ENCODE data around the gene LYST. TPM values are rescaled to one million over a fixed set of nuclear protein-coding genes. Genes with fewer than 3 reads are reported as not detected.

Gene LYST
- total and polyA plus RNA-seq, 2 donors (not counting 1 experiment from before 2014, with no cell fraction given) = 7.5 to 50.2 TPM

DNA sequence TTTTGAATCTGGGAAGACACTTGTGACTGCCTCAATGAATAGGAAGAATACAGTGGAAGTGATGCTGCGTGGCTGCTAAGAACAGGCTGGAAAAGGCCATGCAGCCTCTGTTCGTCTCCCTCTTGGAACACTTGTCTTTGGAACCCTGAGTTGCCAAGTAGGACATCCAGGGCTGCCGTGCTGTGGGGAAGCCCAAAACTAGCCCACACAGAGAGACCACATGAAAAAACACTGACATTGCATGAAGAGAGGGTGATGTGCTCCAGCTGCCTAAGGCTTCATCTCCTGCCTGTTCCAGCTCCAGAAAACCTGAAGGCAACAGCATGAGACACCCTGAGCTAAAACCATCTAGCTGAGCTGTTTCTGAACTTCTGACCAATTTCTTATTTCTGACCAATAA lies 156.0 kb downstream of the LYST start:
- H3K4me1 ChIP-seq (ENCODE audit: control insufficient read depth, extremely low read depth, insufficient read depth, low read length) = no peaks in the 10 kb centered on the region
- H3K4me3 ChIP-seq (replicated peaks in 1 of 4; ENCODE audit: control extremely low read depth in 1 of 4, insufficient read depth in 1 of 4, low read depth in 3 of 4, low read length in 4 of 4) = no peak overlapping the region
- H3K27ac ChIP-seq (ENCODE audit: insufficient read depth, low read length) = no peak overlapping the region
- no peaks in the 10 kb centered on the region for H3K9me3 ChIP-seq (ENCODE audit: control insufficient read depth, insufficient read depth, low read depth, low read length)
- TF ChIP-seq, protein P1, sequence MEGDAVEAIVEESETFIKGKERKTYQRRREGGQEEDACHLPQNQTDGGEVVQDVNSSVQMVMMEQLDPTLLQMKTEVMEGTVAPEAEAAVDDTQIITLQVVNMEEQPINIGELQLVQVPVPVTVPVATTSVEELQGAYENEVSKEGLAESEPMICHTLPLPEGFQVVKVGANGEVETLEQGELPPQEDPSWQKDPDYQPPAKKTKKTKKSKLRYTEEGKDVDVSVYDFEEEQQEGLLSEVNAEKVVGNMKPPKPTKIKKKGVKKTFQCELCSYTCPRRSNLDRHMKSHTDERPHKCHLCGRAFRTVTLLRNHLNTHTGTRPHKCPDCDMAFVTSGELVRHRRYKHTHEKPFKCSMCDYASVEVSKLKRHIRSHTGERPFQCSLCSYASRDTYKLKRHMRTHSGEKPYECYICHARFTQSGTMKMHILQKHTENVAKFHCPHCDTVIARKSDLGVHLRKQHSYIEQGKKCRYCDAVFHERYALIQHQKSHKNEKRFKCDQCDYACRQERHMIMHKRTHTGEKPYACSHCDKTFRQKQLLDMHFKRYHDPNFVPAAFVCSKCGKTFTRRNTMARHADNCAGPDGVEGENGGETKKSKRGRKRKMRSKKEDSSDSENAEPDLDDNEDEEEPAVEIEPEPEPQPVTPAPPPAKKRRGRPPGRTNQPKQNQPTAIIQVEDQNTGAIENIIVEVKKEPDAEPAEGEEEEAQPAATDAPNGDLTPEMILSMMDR (conservative IDR thresholded peaks at IDR 0.05 in 1 of 2, IDR thresholded peaks at IDR 0.05 in 1 of 2; ENCODE audit: low read depth in 1 of 2, low read length in 2 of 2) = no peak
- TF ChIP-seq EZH2 (IDR thresholded peaks at IDR 0.05; ENCODE audit: low read length, missing control alignments) = no peak
- H3K79me2 ChIP-seq (ENCODE audit: control insufficient read depth, insufficient read depth, low read length) = no peaks in the 10 kb centered on the region
- H3K9ac ChIP-seq (ENCODE audit: insufficient read depth, low read length) = no peak overlapping the region
- DNase-seq (ENCODE audit: low read depth in 2 of 2) = peak in 1 of 2 donors; percentile 17
- no peaks in the 10 kb centered on the region for H3K27me3 ChIP-seq (ENCODE audit: control insufficient read depth, insufficient read depth, low read length)
- no peak overlapping the region for H2AFZ ChIP-seq (ENCODE audit: low read length)
- no peak overlapping the region for H3K4me2 ChIP-seq (ENCODE audit: extremely low read depth, insufficient read depth, low read length)
- no peaks in the 10 kb centered on the region for H4K20me1 ChIP-seq (ENCODE audit: control insufficient read depth, extremely low read depth, insufficient read depth, low read length)
- no peaks in the 10 kb centered on the region for H3K36me3 ChIP-seq (ENCODE audit: control insufficient read depth, insufficient read depth, low read length)

DNA sequence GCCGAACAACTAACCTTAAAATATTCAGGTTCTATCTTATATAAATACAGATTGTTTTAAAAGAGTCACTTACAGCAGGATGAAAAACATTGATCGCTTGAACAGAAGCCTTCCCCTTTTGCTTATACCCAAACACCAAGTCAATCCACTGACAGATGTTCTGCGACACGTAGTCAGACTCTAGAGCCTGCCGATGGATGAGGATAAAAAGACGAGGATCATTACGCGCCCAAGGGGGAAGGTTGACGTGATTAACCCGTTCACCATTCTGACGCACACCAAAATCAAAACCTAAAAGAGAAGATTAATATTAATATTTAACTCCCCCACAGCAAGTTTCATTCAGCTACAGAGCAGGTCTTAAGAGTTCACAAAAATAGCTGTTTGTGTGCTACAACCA lies 157.7 kb downstream of the LYST start:
- Histone ChIP-seq H3K4me1 (ENCODE audit: control insufficient read depth, extremely low read depth, insufficient read depth, low read length) (no peaks in the 10 kb centered on the region), H3K4me3 (replicated peaks in 1 of 4; ENCODE audit: control extremely low read depth in 1 of 4, insufficient read depth in 1 of 4, low read depth in 3 of 4, low read length in 4 of 4) (no peak overlapping the region), H4K20me1 (ENCODE audit: control insufficient read depth, extremely low read depth, insufficient read depth, low read length) (no peaks in the 10 kb centered on the region), H3K27ac (ENCODE audit: insufficient read depth, low read length) (no peak overlapping the region), H3K4me2 (ENCODE audit: extremely low read depth, insufficient read depth, low read length) (no peak overlapping the region), H3K27me3 (ENCODE audit: control insufficient read depth, insufficient read depth, low read length) (no peaks in the 10 kb centered on the region), H3K9ac (ENCODE audit: insufficient read depth, low read length) (no peak overlapping the region), H3K36me3 (ENCODE audit: control insufficient read depth, insufficient read depth, low read length) (no peaks in the 10 kb centered on the region), H2AFZ (ENCODE audit: low read length) (no peak overlapping the region), H3K79me2 (ENCODE audit: control insufficient read depth, insufficient read depth, low read length) (no peaks in the 10 kb centered on the region), H3K9me3 (ENCODE audit: control insufficient read depth, insufficient read depth, low read depth, low read length) (no peaks in the 10 kb centered on the region)
- no peak for TF ChIP-seq EZH2 (IDR thresholded peaks at IDR 0.05; ENCODE audit: low read length, missing control alignments)
- TF ChIP-seq, protein P1 (conservative IDR thresholded peaks at IDR 0.05 in 1 of 2, IDR thresholded peaks at IDR 0.05 in 1 of 2; ENCODE audit: low read depth in 1 of 2, low read length in 2 of 2) = no peak
- DNase-seq (ENCODE audit: low read depth in 2 of 2) = no peak

DNA sequence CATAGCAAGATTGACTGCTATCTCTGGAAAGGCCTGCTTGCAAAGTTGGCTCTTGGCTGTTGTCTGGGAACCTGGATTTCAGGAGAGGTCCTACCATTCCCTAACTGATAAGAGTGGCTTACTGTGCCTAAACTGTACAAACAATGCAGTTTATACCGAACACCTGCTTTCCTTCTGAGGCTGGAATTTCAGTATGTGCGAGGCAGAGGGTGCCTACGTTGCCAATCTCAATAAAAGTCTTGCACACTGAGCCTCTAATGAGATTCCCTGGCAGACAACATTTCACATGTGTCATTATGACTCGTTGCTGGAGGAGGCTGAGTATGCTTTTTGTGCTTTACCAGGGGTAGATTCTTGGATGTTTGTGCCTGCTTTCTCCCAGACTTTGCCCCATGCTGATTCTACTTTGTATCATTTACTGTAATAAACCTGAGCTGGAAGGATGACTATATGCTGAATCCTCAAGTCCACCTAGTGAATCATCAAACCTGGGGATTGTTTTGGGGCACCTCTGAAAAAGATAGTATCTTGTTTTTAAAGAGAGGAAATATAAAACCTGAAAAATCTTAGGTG lies 158.2 kb downstream of the LYST start:
- no peaks in the 10 kb centered on the region for H3K9me3 ChIP-seq (ENCODE audit: control insufficient read depth, insufficient read depth, low read depth, low read length)
- no peaks in the 10 kb centered on the region for H3K4me1 ChIP-seq (ENCODE audit: control insufficient read depth, extremely low read depth, insufficient read depth, low read length)
- H3K27me3 ChIP-seq (ENCODE audit: control insufficient read depth, insufficient read depth, low read length) = no peaks in the 10 kb centered on the region
- H3K27ac ChIP-seq (ENCODE audit: insufficient read depth, low read length) = no peak overlapping the region
- TF ChIP-seq, protein P1 (conservative IDR thresholded peaks at IDR 0.05 in 1 of 2, IDR thresholded peaks at IDR 0.05 in 1 of 2; ENCODE audit: low read depth in 1 of 2, low read length in 2 of 2) = no peak
- no peak for TF ChIP-seq EZH2 (IDR thresholded peaks at IDR 0.05; ENCODE audit: low read length, missing control alignments)
- H2AFZ ChIP-seq (ENCODE audit: low read length) = no peak overlapping the region
- H3K4me2 ChIP-seq (ENCODE audit: extremely low read depth, insufficient read depth, low read length) = no peak overlapping the region
- H3K79me2 ChIP-seq (ENCODE audit: control insufficient read depth, insufficient read depth, low read length) = no peaks in the 10 kb centered on the region
- H3K4me3 ChIP-seq (replicated peaks in 1 of 4; ENCODE audit: control extremely low read depth in 1 of 4, insufficient read depth in 1 of 4, low read depth in 3 of 4, low read length in 4 of 4) = no peak overlapping the region
- peak in 1 of 2 donors; percentile 67 for DNase-seq (ENCODE audit: low read depth in 2 of 2)
- no peaks in the 10 kb centered on the region for H3K36me3 ChIP-seq (ENCODE audit: control insufficient read depth, insufficient read depth, low read length)
- H4K20me1 ChIP-seq (ENCODE audit: control insufficient read depth, extremely low read depth, insufficient read depth, low read length) = no peaks in the 10 kb centered on the region
- no peak overlapping the region for H3K9ac ChIP-seq (ENCODE audit: insufficient read depth, low read length)

All from fibroblast of lung (primary cell).